ENCODE results near the gene RAD23A.

DNA sequence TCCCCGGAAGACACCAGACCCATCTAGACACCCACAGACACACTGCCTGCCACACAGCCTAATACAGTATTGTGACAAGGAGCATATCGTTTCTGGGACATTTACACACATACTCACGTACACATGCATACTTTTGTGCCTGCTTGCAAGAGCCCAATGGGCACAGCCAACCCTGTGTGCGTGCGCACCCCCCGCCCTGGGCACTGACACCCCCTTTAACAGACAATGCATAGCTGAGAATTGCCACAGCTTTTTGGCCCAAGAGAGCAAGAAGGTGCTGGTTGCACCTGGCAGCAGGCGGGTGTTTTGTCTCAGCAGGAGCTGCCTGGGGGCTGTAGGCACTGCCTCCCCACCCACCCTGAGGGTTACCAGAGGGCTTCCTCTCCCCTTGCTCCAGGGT is 47.9 kb downstream of the RAD23A start:
- TF ChIP-seq, protein P1, sequence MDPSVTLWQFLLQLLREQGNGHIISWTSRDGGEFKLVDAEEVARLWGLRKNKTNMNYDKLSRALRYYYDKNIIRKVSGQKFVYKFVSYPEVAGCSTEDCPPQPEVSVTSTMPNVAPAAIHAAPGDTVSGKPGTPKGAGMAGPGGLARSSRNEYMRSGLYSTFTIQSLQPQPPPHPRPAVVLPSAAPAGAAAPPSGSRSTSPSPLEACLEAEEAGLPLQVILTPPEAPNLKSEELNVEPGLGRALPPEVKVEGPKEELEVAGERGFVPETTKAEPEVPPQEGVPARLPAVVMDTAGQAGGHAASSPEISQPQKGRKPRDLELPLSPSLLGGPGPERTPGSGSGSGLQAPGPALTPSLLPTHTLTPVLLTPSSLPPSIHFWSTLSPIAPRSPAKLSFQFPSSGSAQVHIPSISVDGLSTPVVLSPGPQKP (IDR thresholded peaks at IDR 0.05; ENCODE audit: low read depth, low read length): no peak
- TF ChIP-seq JUN (IDR thresholded peaks at IDR 0.05): no peak
- TF ChIP-seq, protein P2, sequence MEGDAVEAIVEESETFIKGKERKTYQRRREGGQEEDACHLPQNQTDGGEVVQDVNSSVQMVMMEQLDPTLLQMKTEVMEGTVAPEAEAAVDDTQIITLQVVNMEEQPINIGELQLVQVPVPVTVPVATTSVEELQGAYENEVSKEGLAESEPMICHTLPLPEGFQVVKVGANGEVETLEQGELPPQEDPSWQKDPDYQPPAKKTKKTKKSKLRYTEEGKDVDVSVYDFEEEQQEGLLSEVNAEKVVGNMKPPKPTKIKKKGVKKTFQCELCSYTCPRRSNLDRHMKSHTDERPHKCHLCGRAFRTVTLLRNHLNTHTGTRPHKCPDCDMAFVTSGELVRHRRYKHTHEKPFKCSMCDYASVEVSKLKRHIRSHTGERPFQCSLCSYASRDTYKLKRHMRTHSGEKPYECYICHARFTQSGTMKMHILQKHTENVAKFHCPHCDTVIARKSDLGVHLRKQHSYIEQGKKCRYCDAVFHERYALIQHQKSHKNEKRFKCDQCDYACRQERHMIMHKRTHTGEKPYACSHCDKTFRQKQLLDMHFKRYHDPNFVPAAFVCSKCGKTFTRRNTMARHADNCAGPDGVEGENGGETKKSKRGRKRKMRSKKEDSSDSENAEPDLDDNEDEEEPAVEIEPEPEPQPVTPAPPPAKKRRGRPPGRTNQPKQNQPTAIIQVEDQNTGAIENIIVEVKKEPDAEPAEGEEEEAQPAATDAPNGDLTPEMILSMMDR (IDR thresholded peaks at IDR 0.05): no peak
- TF ChIP-seq, protein P3, sequence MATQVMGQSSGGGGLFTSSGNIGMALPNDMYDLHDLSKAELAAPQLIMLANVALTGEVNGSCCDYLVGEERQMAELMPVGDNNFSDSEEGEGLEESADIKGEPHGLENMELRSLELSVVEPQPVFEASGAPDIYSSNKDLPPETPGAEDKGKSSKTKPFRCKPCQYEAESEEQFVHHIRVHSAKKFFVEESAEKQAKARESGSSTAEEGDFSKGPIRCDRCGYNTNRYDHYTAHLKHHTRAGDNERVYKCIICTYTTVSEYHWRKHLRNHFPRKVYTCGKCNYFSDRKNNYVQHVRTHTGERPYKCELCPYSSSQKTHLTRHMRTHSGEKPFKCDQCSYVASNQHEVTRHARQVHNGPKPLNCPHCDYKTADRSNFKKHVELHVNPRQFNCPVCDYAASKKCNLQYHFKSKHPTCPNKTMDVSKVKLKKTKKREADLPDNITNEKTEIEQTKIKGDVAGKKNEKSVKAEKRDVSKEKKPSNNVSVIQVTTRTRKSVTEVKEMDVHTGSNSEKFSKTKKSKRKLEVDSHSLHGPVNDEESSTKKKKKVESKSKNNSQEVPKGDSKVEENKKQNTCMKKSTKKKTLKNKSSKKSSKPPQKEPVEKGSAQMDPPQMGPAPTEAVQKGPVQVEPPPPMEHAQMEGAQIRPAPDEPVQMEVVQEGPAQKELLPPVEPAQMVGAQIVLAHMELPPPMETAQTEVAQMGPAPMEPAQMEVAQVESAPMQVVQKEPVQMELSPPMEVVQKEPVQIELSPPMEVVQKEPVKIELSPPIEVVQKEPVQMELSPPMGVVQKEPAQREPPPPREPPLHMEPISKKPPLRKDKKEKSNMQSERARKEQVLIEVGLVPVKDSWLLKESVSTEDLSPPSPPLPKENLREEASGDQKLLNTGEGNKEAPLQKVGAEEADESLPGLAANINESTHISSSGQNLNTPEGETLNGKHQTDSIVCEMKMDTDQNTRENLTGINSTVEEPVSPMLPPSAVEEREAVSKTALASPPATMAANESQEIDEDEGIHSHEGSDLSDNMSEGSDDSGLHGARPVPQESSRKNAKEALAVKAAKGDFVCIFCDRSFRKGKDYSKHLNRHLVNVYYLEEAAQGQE (IDR thresholded peaks at IDR 0.05): no peak
- TF ChIP-seq, protein P4, sequence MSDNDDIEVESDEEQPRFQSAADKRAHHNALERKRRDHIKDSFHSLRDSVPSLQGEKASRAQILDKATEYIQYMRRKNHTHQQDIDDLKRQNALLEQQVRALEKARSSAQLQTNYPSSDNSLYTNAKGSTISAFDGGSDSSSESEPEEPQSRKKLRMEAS (IDR thresholded peaks at IDR 0.05): no peak

Measured in A549 (cell line).